HepG2 (cell line): ENCODE results near the gene GUSB. TPM values are rescaled to one million over a fixed set of nuclear protein-coding genes. Genes with fewer than 3 reads are reported as not detected.
"Not testable (repeated sequence)": the region's sequence is repeated elsewhere in the genome, so short reads cannot be mapped to it uniquely, and the experiment has no call there.

Source experiments
- ATAC-seq: fragments of 200-7000 bp; cut with Tn5 transposase; 3 replicates; pipeline ENCODE4 v1.9.1; 2020; ENCODE audit warnings: mild to moderate bottlenecking, moderate library complexity
- BruUV-seq: library from RNA; stranded (reverse); fragments of 400-500 nt; replicated peaks from 2 replicates; lab custom pipeline; 2021; lab: Mats Ljungman, UMichigan
- CTCF ChIA-PET: fragments of 300-600 bp; formaldehyde crosslinking; extraction: SDS; loops from one replicate; lab custom pipeline; 2021; ENCODE audit warnings: low total read pairs, inconsistent platforms, low intra/inter-chr PET ratio; lab: Yijun Ruan, JAX
- POLR2A ChIA-PET: fragments of 350-600 bp; sonication (Branson Sonifier 250); formaldehyde crosslinking; loops from one replicate; lab custom pipeline; 2020; ENCODE audit warnings: antibody characterized with exemption, inconsistent platforms; lab: Yijun Ruan, JAX
- DNase-seq: peaks from one replicate; pipeline ENCODE4 v3.0.0-alpha.2; 2015; ENCODE audit warnings: low spot score
- FAIRE-seq: peaks from 3 replicates; lab custom pipeline; 2011; peaks lifted over from hg19 to GRCh38; lab: Jason Lieb, UNC
- H2AFZ ChIP-seq: one replicate; pipeline ENCODE4 v1.6.1; 2011; ENCODE audit warnings: low read length, inconsistent platforms
- H3K27ac ChIP-seq: fragments of 300-600 bp; 3 replicates; pipeline ENCODE4 v1.8.0; 2011; ENCODE audit warnings: mixed run types, mild to moderate bottlenecking, mixed read lengths, low read length, inconsistent platforms; ENCODE audit not compliant: insufficient read depth; ENCODE audit errors: extremely low read length
- H3K27me3 ChIP-seq, 2 experiments: fragments of 200-600 bp in 1 of 2; 2 replicates in 1 of 2; 3 replicates in 1 of 2; pipeline versions ENCODE4 v1.6.0 to v1.8.0; 2011; ENCODE audit warnings: low read length in 2 of 2, mild to moderate bottlenecking in 2 of 2, moderate library complexity in 2 of 2, inconsistent platforms in 1 of 2; ENCODE audit not compliant: insufficient read depth in 2 of 2, control insufficient read depth in 1 of 2
- H3K36me3 ChIP-seq, 2 experiments: fragments of 200-600 bp in 1 of 2; replicated peaks in 1 of 2; 2 replicates in 1 of 2; 3 replicates in 1 of 2; pipeline versions ENCODE4 v1.5.1 to v1.8.0; 2011; ENCODE audit warnings: low read length in 2 of 2, inconsistent platforms in 1 of 2; ENCODE audit not compliant: insufficient read depth in 2 of 2, control insufficient read depth in 1 of 2
- H3K4me1 ChIP-seq: 2 replicates; pipeline ENCODE4 v1.5.1; 2012; ENCODE audit warnings: low read length, inconsistent platforms; ENCODE audit not compliant: insufficient read depth
- H3K4me2 ChIP-seq: 2 replicates; pipeline ENCODE4 v1.6.0; 2011; ENCODE audit warnings: low read depth, low read length, inconsistent platforms
- H3K4me3 ChIP-seq, 3 experiments: fragments of 200-600 bp in 1 of 3; sonication (generic), shearing (Covaris generic) in 1 of 3; replicated peaks in 1 of 3; 2 replicates each; pipeline ENCODE4 v1.5.1; 2011 to 2016; ENCODE audit warnings: low read length in 3 of 3, inconsistent platforms in 2 of 3, low read depth in 2 of 3, mild to moderate bottlenecking in 2 of 3, control low read depth in 1 of 3, mixed read lengths in 1 of 3; ENCODE audit not compliant: insufficient read depth in 1 of 3
- H3K79me2 ChIP-seq: one replicate; pipeline ENCODE4 v1.6.1; 2011; ENCODE audit warnings: low read length, inconsistent platforms; ENCODE audit not compliant: insufficient read depth
- H3K9ac ChIP-seq: 2 replicates; pipeline ENCODE4 v1.6.0; 2011; ENCODE audit warnings: mild to moderate bottlenecking, low read depth, low read length, inconsistent platforms; ENCODE audit not compliant: insufficient read depth
- H3K9me3 ChIP-seq: 2 replicates; pipeline ENCODE4 v1.5.1; 2012; ENCODE audit warnings: mild to moderate bottlenecking, low read length
- H4K20me1 ChIP-seq: 2 replicates; pipeline ENCODE4 v1.6.0; 2011; ENCODE audit warnings: inconsistent platforms, mild to moderate bottlenecking, low read length, moderate library complexity; ENCODE audit not compliant: insufficient read depth
- ATF7-NPFF ChIP-seq: sonication (generic); formaldehyde crosslinking; IDR thresholded peaks from 2 replicates; pipeline ENCODE4 v1.8.1; 2023; ENCODE audit warnings: mild to moderate bottlenecking, low read depth, missing genetic modification reagents, moderate library complexity
- WGBS: methylation state at CpG from one replicate; pipeline ENCODE4 v1.1.6; 2017; ENCODE audit warnings: low lambda C conversion rate; 5-methylcytosine and 5-hydroxymethylcytosine counted together
- in situ Hi-C: cut with HindIII; loops from 2 replicates; pipeline ENCODE4 v1.10.0; 2017; ENCODE audit warnings: low pct_unique_long_range_greater_than_20kb; ENCODE audit not compliant: extremely low pct_ligation_motif_present
- intact Hi-C: fragments of 100-400 bp; cut with micrococcal nuclease; formaldehyde crosslinking; loops from one replicate; pipeline ENCODE4 v1.10.0; 2022; ENCODE audit not compliant: unreplicated experiment
- polyA plus RNA-seq, 8 experiments: library from polyadenylated mRNA; depleted of rRNA in 3 of 8; stranded (reverse) in 7 of 8; unstranded in 1 of 8; fragments of >200 nt; fragmentation: Illumina TruSeq in 4 of 8; extraction: Trizol in 4 of 8; gene quantifications; 2 replicates each; pipeline versions ENCODE4 v1.2.1 to v1.2.3, GENCODE V29; 2011 to 2016; ENCODE audit warnings: low read depth in 4 of 8, missing spikeins in 1 of 8, mixed read lengths in 1 of 8; ENCODE audit not compliant: insufficient read depth in 1 of 8
- total RNA-seq, 5 experiments: library from RNA; depleted of rRNA; stranded (reverse); fragments of >200 nt; fragmentation: Illumina TruSeq; extraction: Trizol; gene quantifications; 2 replicates each; pipeline ENCODE4 v1.2.3, GENCODE V29; 2016; ENCODE audit warnings: low read depth in 1 of 5
- TF ChIP-seq, protein P1 (sequence below): sonication (generic); formaldehyde crosslinking; IDR thresholded peaks from 2 replicates; pipeline ENCODE4 v1.5.1; 2020; ENCODE audit warnings: mild to moderate bottlenecking, missing genetic modification reagents
- TF ChIP-seq, protein P2 (sequence below): IDR thresholded peaks from 2 replicates; pipeline ENCODE4 v1.6.1; 2012; ENCODE audit warnings: low read depth, low read length, improper control_type of control experiment

GUSB gene
- total and polyA plus RNA-seq, 2 of the 13 experiments (the other 11 are each of a cell fraction or from before 2014, with no cell fraction given), result 18.8 to 60.0 TPM

GRCh38 chr7:65992526-65992925, 10.5 kb upstream of the GUSB start (continued):
- TF ChIP-seq, protein P1, sequence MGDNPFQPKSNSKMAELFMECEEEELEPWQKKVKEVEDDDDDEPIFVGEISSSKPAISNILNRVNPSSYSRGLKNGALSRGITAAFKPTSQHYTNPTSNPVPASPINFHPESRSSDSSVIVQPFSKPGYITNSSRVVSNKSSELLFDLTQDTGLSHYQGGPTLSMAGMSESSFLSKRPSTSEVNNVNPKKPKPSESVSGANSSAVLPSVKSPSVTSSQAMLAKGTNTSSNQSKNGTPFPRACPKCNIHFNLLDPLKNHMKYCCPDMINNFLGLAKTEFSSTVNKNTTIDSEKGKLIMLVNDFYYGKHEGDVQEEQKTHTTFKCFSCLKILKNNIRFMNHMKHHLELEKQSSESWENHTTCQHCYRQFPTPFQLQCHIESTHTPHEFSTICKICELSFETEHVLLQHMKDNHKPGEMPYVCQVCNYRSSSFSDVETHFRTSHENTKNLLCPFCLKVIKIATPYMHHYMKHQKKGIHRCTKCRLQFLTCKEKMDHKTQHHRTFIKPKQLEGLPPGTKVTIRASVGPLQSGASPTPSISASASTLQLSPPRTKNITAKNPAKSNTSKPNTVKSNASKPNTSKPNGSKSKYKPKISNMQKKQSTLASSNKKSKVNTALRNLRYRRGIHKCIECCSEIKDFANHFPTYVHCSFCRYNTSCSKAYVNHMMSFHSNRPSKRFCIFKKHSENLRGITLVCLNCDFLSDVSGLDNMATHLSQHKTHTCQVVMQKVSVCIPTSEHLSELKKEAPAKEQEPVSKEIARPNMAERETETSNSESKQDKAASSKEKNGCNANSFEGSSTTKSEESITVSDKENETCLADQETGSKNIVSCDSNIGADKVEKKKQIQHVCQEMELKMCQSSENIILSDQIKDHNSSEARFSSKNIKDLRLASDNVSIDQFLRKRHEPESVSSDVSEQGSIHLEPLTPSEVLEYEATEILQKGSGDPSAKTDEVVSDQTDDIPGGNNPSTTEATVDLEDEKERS (CRISPR knock-in tag), result no peak

DNA sequence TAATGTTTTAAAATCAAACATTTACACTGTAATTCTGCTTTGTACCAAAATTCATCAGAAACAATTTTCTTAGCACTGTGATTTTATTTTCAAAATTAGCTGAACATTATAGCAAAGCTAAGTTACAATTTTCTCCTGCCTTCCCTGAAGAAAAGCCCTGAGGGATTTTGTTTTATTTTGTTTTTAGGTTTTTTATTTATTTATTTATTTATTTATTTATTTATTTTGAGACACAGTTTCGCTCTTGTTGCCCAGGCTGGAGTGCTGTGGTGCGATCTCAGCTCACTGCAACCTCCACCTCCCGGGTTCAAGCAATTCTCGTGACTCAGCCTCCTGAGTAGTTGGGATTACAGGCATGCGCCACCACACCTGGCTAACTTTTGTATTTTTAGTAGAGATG, 9.8 kb upstream of the GUSB start:
- ATAC-seq, H2AFZ ChIP-seq, H4K20me1 ChIP-seq, in situ Hi-C loops, H3K79me2 ChIP-seq, BruUV-seq, POLR2A ChIA-PET, DNase-seq, intact Hi-C loops, H3K36me3 ChIP-seq, H3K27me3 ChIP-seq, H3K27ac ChIP-seq, H3K4me3 ChIP-seq, FAIRE-seq, CTCF ChIA-PET, H3K9ac ChIP-seq, H3K4me2 ChIP-seq, H3K9me3 ChIP-seq: not testable (repeated sequence)
- WGBS, result 90% methylated on average over 5 of the region's 5 CpGs
- H3K4me1 ChIP-seq, result peaks cover 25% of the 10 kb centered on the region

DNA sequence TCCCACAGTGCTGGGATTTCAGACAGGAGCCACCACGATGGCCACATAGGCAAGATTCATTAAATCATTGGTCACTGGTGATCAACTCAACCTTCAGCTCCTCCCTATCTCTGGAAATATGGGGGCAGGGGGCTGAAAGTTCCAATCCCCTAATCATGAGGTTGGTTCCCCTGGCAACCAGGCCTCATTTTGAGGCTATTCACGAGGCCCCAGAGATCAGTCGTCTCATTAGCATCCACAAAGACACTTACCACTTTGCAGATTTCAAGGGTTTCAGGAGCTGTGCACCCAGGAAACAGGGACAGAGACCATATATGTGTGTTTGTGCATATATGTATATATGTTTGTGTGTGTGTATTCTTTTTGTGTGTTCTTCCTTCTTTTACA, 7.7 kb upstream of the GUSB start:
- in situ Hi-C loops, result no loop called here
- Histone ChIP-seq H3K4me3 (no peak overlapping the region), H4K20me1 (no peaks in the 10 kb centered on the region), H2AFZ (no peak overlapping the region), H3K4me2 (peak overlapping the region; percentile 58), H3K9ac (no peak overlapping the region), H3K36me3 (no peaks in the 10 kb centered on the region), H3K79me2 (no peaks in the 10 kb centered on the region), H3K27ac (no peak overlapping the region), H3K4me1 (peaks cover 29% of the 10 kb centered on the region), H3K9me3 (no peaks in the 10 kb centered on the region), H3K27me3 (no peaks in the 10 kb centered on the region; a peak in 1 of 5 replicates)
- TF ChIP-seq, protein P2, sequence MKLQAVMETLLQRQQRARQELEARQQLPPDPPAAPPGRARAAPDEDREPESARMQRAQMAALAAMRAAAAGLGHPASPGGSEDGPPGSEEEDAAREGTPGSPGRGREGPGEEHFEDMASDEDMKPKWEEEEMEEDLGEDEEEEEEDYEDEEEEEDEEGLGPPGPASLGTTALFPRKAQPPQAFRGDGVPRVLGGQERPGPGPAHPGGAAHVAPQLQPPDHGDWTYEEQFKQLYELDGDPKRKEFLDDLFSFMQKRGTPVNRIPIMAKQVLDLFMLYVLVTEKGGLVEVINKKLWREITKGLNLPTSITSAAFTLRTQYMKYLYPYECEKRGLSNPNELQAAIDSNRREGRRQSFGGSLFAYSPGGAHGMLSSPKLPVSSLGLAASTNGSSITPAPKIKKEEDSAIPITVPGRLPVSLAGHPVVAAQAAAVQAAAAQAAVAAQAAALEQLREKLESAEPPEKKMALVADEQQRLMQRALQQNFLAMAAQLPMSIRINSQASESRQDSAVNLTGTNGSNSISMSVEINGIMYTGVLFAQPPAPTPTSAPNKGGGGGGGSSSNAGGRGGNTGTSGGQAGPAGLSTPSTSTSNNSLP, result 0 out of 2 replicates have a peak, but pooled peaks have one; percentile 3
- no peak for TF ChIP-seq ATF7-NPFF (CRISPR knock-in tag)
- FAIRE-seq, result no peak
- intact Hi-C loops, result no loop called here
- WGBS, result 12% methylated on average over 3 of the region's 3 CpGs
- ATAC-seq, result peak; percentile 33
- ChIA-PET POLR2A (no interaction called here), CTCF (no interaction called here)
- DNase-seq, result no peak
- BruUV-seq, result no TSS peak
